Endothelial cell of umbilical vein (primary cell): Measurements from ENCODE around the gene TLR9.

Experiments
- CTCF ChIP-seq, 2 donors: IDR thresholded peaks; 1 replicate in 1 of 2; 2 replicates in 1 of 2; pipeline ENCODE4 v1.5.1; 2011; ENCODE audit warnings: low read length in 2 of 2, mild to moderate bottlenecking in 2 of 2, moderate library complexity in 2 of 2, control low read depth in 1 of 2, inconsistent platforms in 1 of 2, low read depth in 1 of 2; ENCODE audit not compliant: insufficient read depth in 1 of 2; ENCODE audit errors: extremely low read depth in 1 of 2
- EZH2 ChIP-seq: IDR thresholded peaks from 2 replicates; pipeline ENCODE4 v1.6.1; 2012; ENCODE audit warnings: borderline replicate concordance, low read depth, mild to moderate bottlenecking, moderate library complexity, low read length, inconsistent platforms; ENCODE audit not compliant: severe bottlenecking
- MAX ChIP-seq: IDR thresholded peaks from 2 replicates; pipeline ENCODE4 v1.6.1; 2011; ENCODE audit not compliant: insufficient read depth, insufficient read length
- MYC ChIP-seq: IDR thresholded peaks from one replicate; pipeline ENCODE4 v1.6.1; 2011; ENCODE audit warnings: mild to moderate bottlenecking, low read depth, low read length
- POLR2A ChIP-seq: IDR thresholded peaks from 2 replicates; pipeline ENCODE4 v1.6.1; 2012; ENCODE audit warnings: low read depth, mild to moderate bottlenecking, control low read depth, low read length
- POLR2AphosphoS5 ChIP-seq: IDR thresholded peaks from 2 replicates; pipeline ENCODE4 v1.6.1; 2012; ENCODE audit warnings: low read depth, mild to moderate bottlenecking, control low read depth, low read length, moderate library complexity; ENCODE audit not compliant: insufficient read depth

- TF ChIP-seq POLR2AphosphoS5 (no peak), EZH2 (no peak), CTCF (IDR thresholded peaks at IDR 0.05; ENCODE audit: extremely low read depth in 1 of 2, insufficient read depth in 1 of 2, low read depth in 1 of 2, low read length in 2 of 2) (no peak), POLR2A (no peak), MAX (no peak), MYC (no peak)
Measured at GRCh38 chr3:52210550-52211046, 14.8 kb downstream of the TLR9 start.
